Esophagus (tissue), 2 donors: ENCODE measurements around the gene PPP1R15B. TPM values are rescaled to one million over a fixed set of nuclear protein-coding genes. Genes with fewer than 3 reads are reported as not detected.
A peak's percentile ranks its signal among the peaks of the same experiment; 100 is the strongest.

Source experiments
- H3K27ac ChIP-seq, 2 donors: one replicate each; pipeline ENCODE4 v1.5.1; 2013; ENCODE audit warnings: low read depth in 2 of 2, mild to moderate bottlenecking in 2 of 2, inconsistent platforms in 1 of 2, low read length in 1 of 2, moderate library complexity in 1 of 2
- H3K27me3 ChIP-seq, 2 donors: one replicate each; pipeline ENCODE4 v1.6.1; 2013; ENCODE audit warnings: low read length in 2 of 2, control low read depth in 1 of 2, mild to moderate bottlenecking in 1 of 2; ENCODE audit not compliant: insufficient read depth in 2 of 2, control insufficient read depth in 1 of 2
- H3K36me3 ChIP-seq, 2 donors: one replicate each; pipeline ENCODE4 v1.6.1; 2013; ENCODE audit warnings: low read length in 1 of 2; ENCODE audit not compliant: control insufficient read depth in 2 of 2, insufficient read depth in 2 of 2
- H3K4me1 ChIP-seq, 2 donors: one replicate each; pipeline ENCODE4 v1.6.1; 2013; ENCODE audit warnings: low read length in 1 of 2; ENCODE audit not compliant: control insufficient read depth in 2 of 2, insufficient read depth in 2 of 2
- H3K4me3 ChIP-seq, 2 donors: one replicate each; pipeline ENCODE4 v1.5.1; 2013; ENCODE audit warnings: low read length in 2 of 2, mild to moderate bottlenecking in 2 of 2, low read depth in 1 of 2, moderate library complexity in 1 of 2
- H3K9me3 ChIP-seq, 2 donors: one replicate each; pipeline ENCODE4 v1.6.1; 2013; ENCODE audit warnings: mild to moderate bottlenecking in 2 of 2, low read depth in 1 of 2, low read length in 1 of 2, moderate library complexity in 1 of 2; ENCODE audit not compliant: control insufficient read depth in 2 of 2, insufficient read depth in 1 of 2
- WGBS, 2 donors: extraction: QIAGEN DNeasy Blood & Tissue Kit; methylation state at CpG; one replicate each; pipeline ENCODE4 v1.1.7; 2013; 5-methylcytosine and 5-hydroxymethylcytosine counted together
- polyA plus RNA-seq, 2 donors: library from polyadenylated mRNA; stranded (reverse); fragments of 200-250 nt; gene quantifications; one replicate each; pipeline ENCODE4 v1.2.3, GENCODE V29; 2013
- donor health status: healthy with polysubstance abuse.
- donor health status: Bipolar disorder and iron deficiency.

The PPP1R15B gene
- polyA plus RNA-seq, 2 donors: 14.1 to 15.7 TPM

- peak overlapping the region; percentile 57 to 71 for H3K27ac ChIP-seq
- no peaks in the 10 kb centered on the region for H3K27me3 ChIP-seq
- H3K9me3 ChIP-seq: no peaks in the 10 kb centered on the region
- peaks cover 17 to 27% of the 10 kb centered on the region in 2 donors for H3K36me3 ChIP-seq
- no peak overlapping the region for H3K4me3 ChIP-seq
- peaks cover 0 to 12% of the 10 kb centered on the region in 2 donors for H3K4me1 ChIP-seq
- WGBS, 2 donors: 47 to 63% methylated on average over 3 of the region's 3 CpGs
These were observed 24.3 kb upstream of the PPP1R15B start for GRCh38 chr1:204435872-204436271.

DNA sequence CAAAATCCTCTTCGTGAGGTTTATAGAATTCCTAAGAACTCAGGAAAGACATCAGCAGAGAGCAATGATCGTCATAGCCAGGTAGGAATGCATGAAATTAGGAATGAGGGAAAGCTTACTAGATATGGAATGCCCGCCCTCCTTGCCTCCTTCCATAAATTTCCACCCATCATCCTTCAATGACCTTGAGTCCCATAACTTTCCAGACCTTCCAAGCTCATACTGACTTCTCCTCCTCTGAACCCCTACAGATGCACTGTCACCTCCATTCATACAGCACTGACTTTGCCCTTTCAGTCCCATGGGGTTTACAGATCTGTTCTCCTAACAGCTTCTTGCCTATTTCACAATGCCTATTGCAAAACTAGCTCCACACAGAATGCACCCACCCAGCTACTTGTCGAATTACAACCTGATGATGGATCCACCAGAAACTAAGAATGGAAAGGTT is 23.8 kb upstream of the PPP1R15B start:
- Histone ChIP-seq H3K27ac (peak overlapping the region in 1 of 2 donors; percentile 33), H3K36me3 (peaks cover 17 to 27% of the 10 kb centered on the region in 2 donors), H3K9me3 (no peaks in the 10 kb centered on the region), H3K4me1 (peaks cover 0 to 12% of the 10 kb centered on the region in 2 donors), H3K27me3 (no peaks in the 10 kb centered on the region), H3K4me3 (no peak overlapping the region)
- WGBS, 2 donors: 78 to 83% methylated on average over 4 of the region's 4 CpGs

GRCh38 chr1:204434116-204434755 is 22.6 kb upstream of the PPP1R15B start:
- no peaks in the 10 kb centered on the region for H3K27me3 ChIP-seq
- 84 to 92% methylated on average over 9 of the region's 9 CpGs for WGBS, 2 donors
- H3K27ac ChIP-seq: peak overlapping the region in 1 of 2 donors; percentile 42
- no peaks in the 10 kb centered on the region for H3K9me3 ChIP-seq
- H3K36me3 ChIP-seq: peaks cover 17 to 27% of the 10 kb centered on the region in 2 donors
- peaks cover 0 to 7% of the 10 kb centered on the region in 2 donors for H3K4me1 ChIP-seq
- no peak overlapping the region for H3K4me3 ChIP-seq

- Histone ChIP-seq H3K36me3 (peaks cover 16 to 27% of the 10 kb centered on the region in 2 donors), H3K27me3 (no peaks in the 10 kb centered on the region), H3K9me3 (no peaks in the 10 kb centered on the region), H3K4me1 (peaks cover 0 to 2% of the 10 kb centered on the region in 2 donors), H3K27ac (no peak overlapping the region), H3K4me3 (no peak overlapping the region)
- WGBS, 2 donors: 95 to 98% methylated on average over 2 of the region's 2 CpGs
These were observed 21.1 kb upstream of the PPP1R15B start for GRCh38 chr1:204432708-204433107.

DNA sequence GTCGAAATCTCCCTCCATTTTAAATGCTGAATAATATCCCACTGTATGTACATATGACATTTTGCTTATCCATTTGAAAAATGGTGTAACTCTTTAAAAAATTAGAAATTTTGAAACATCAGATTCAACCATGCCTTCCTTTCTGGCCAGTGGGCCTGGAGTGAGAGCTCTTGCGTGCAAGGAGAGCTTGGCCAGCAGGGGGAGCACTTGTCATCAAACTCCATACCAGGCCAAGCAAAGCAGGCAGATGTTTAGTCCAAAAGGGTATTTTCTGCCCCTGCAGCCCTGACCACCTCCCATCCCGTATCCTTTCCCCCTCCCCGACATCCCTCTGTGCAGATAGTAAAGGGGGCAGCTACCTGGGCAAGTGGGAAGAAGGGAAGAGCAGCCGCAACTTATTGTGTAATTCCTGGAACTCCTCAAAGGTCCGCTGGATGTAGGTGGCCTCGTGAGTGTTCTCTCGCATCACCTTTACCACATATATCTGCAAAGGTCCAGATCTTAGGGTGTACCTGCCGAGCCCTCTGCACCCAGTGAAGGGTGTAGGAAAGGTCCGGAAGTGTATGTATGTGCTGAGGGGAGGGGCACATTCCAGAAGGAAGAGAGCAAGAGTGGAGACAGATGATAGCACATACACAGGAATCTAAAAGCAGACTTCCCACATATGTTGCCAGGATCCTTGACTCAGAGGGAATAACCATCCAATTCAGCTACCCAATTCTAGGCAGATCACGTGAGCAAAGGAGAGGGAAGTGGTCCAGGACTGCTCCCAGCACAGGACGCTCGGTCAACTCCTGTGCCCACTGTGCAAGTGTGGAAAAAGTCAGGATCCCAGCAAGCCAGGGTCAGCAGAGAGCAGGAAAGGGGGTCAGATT is 19.9 kb upstream of the PPP1R15B start:
- Histone ChIP-seq H3K36me3 (peaks cover 13 to 27% of the 10 kb centered on the region in 2 donors), H3K9me3 (no peaks in the 10 kb centered on the region), H3K4me3 (no peak overlapping the region), H3K27ac (peak overlapping the region in 1 of 2 donors; percentile 3), H3K4me1 (no peaks in the 10 kb centered on the region), H3K27me3 (no peaks in the 10 kb centered on the region)
- 60 to 63% methylated on average over 13 of the region's 13 CpGs for WGBS, 2 donors

DNA sequence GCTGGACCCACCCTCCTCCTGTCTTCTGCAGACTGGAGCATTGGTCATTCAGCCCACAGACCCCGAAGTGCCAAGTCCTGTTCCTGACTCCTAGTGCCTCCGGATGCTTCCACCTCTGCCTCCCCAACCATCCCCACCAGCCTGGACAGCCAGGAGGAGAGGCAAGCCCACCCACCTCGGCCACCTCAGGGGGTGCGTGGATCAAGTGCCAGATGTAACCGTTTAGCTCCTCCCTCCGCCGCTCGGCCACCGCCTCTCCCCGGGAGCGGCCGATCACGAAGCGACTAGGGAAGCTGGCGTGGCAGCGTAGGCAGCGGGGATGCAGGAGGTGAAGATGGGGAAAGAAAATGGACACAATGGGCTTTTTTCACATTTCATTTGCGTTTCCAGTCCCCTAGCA is 18.1 kb upstream of the PPP1R15B start:
- 91 to 92% methylated on average over 18 of the region's 18 CpGs for WGBS, 2 donors
- no peak overlapping the region for H3K27ac ChIP-seq

GRCh38 chr1:204426971-204427701 is 15.5 kb upstream of the PPP1R15B start:
- H3K4me1 ChIP-seq: no peaks in the 10 kb centered on the region
- no peaks in the 10 kb centered on the region for H3K27me3 ChIP-seq
- no peak overlapping the region for H3K4me3 ChIP-seq
- no peak overlapping the region for H3K27ac ChIP-seq
- 86 to 92% methylated on average over 9 of the region's 9 CpGs for WGBS, 2 donors
- H3K36me3 ChIP-seq: peaks cover 11 to 28% of the 10 kb centered on the region in 2 donors
- H3K9me3 ChIP-seq: no peaks in the 10 kb centered on the region

More for the DNA sequence above, 18.1 kb upstream of the PPP1R15B start:
- H3K4me1 ChIP-seq: no peaks in the 10 kb centered on the region
- H3K27me3 ChIP-seq: no peaks in the 10 kb centered on the region
- no peak overlapping the region for H3K4me3 ChIP-seq
- H3K36me3 ChIP-seq: peaks cover 15 to 40% of the 10 kb centered on the region in 2 donors
- H3K9me3 ChIP-seq: no peaks in the 10 kb centered on the region

DNA sequence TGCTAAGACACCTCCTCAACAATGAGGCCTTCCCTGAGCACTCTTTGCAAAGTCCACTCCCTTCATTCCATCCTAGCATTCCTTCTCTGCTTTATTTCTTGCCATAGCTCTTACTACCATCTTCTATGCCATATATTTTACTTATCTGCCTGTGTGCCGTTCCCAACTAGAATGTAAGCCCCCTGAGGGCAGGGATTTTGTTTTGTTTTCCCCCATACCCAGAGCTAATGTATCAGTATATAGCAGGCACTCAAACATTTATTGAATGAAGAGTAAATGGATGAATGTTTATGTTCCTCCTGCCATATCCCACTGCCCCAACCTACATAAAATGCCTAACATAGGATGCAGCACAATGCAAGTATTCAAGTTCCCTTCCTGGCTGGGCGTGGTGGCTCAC is 14.9 kb upstream of the PPP1R15B start:
- WGBS, 2 donors: 84 to 88% methylated on average over 2 of the region's 2 CpGs
- H3K36me3 ChIP-seq: peaks cover 11 to 22% of the 10 kb centered on the region in 2 donors
- no peaks in the 10 kb centered on the region for H3K9me3 ChIP-seq
- H3K4me1 ChIP-seq: no peaks in the 10 kb centered on the region
- H3K27me3 ChIP-seq: no peaks in the 10 kb centered on the region
- peak overlapping the region in 1 of 2 donors; percentile 71 for H3K27ac ChIP-seq
- H3K4me3 ChIP-seq: no peak overlapping the region

DNA sequence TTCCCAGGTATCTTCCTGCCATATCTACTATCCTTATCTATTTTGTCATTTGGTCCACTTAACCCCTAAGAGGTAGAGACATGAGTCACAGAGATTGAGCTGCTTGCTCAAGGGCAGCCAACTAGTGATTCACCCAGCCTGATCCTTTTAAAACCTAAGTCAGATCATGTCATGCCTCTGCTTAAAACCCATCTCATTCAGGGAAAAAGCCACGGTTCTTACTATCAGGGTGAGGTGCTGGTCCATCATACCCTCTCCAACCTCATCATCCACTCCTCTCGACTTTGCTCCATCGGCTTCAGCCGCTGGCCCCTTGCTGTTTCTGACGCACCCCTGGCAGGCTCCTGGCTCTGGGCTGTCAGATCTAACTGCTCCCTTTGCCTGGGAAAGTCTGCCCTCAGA is 14.4 kb upstream of the PPP1R15B start:
- no peaks in the 10 kb centered on the region for H3K9me3 ChIP-seq
- peaks cover 11 to 21% of the 10 kb centered on the region in 2 donors for H3K36me3 ChIP-seq
- no peaks in the 10 kb centered on the region for H3K27me3 ChIP-seq
- WGBS, 2 donors: 84 to 87% methylated on average over 5 of the region's 5 CpGs
- peak overlapping the region in 1 of 2 donors; percentile 71 for H3K27ac ChIP-seq
- H3K4me3 ChIP-seq: no peak overlapping the region
- no peaks in the 10 kb centered on the region for H3K4me1 ChIP-seq
